ENCODE data around the gene SCYGR4.

DNA sequence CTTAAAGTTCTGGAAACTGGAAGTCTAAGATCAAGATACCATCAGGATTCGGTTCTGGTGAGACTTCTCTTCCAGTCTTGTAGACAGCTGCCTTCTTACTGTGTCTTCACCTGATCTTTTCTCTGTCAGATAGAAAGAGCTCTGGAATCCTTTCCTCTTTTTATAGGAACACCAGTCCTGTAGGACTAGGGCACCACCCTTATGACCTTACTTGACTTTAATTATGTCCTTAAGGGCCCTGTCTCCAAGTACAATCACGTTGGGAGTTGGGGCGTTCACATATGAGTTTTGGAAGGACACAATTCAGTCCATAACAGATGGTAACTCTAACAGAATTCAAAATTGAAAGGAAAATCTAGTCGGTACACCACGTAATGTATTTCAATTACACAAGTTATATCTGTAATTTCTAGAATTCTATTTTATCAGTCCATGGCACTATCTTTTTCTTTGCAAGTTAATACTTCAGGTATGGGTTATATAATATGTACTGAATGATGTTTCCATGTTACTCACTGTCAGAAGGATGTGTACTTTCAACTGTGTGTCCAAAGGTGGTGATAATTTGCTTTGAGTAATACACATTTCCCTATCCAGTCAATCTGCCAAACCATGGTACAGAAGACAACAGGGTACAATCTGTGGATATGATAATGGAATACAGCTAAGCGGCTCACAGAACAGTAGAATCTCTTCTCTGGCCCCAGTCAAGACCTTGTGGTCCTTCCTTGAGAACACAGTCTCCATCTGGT, 48.1 kb downstream of the SCYGR4 start:
- TF ChIP-seq, protein P1, sequence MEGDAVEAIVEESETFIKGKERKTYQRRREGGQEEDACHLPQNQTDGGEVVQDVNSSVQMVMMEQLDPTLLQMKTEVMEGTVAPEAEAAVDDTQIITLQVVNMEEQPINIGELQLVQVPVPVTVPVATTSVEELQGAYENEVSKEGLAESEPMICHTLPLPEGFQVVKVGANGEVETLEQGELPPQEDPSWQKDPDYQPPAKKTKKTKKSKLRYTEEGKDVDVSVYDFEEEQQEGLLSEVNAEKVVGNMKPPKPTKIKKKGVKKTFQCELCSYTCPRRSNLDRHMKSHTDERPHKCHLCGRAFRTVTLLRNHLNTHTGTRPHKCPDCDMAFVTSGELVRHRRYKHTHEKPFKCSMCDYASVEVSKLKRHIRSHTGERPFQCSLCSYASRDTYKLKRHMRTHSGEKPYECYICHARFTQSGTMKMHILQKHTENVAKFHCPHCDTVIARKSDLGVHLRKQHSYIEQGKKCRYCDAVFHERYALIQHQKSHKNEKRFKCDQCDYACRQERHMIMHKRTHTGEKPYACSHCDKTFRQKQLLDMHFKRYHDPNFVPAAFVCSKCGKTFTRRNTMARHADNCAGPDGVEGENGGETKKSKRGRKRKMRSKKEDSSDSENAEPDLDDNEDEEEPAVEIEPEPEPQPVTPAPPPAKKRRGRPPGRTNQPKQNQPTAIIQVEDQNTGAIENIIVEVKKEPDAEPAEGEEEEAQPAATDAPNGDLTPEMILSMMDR (IDR thresholded peaks at IDR 0.05; ENCODE audit: low read length) = no peak
- no peak for TF ChIP-seq EZH2 (IDR thresholded peaks at IDR 0.05; ENCODE audit: borderline replicate concordance, low read length)
